ENCODE measurements around the gene DHCR24. TPM values are rescaled to one million over a fixed set of nuclear protein-coding genes. Genes with fewer than 3 reads are reported as not detected.

DHCR24 gene
- total RNA-seq, 2 experiments from 2014 or later, result 59.5 to 64.7 TPM

- H3K4me3 Mint-ChIP-seq, result no peak overlapping the region
- H3K27ac Mint-ChIP-seq, result no peak overlapping the region
- ATAC-seq (no peak), DNase-seq (no peak)
- peaks cover 44% of the 10 kb centered on the region for H3K36me3 Mint-ChIP-seq (ENCODE audit: low read depth)
- TF ChIP-seq, protein P1, sequence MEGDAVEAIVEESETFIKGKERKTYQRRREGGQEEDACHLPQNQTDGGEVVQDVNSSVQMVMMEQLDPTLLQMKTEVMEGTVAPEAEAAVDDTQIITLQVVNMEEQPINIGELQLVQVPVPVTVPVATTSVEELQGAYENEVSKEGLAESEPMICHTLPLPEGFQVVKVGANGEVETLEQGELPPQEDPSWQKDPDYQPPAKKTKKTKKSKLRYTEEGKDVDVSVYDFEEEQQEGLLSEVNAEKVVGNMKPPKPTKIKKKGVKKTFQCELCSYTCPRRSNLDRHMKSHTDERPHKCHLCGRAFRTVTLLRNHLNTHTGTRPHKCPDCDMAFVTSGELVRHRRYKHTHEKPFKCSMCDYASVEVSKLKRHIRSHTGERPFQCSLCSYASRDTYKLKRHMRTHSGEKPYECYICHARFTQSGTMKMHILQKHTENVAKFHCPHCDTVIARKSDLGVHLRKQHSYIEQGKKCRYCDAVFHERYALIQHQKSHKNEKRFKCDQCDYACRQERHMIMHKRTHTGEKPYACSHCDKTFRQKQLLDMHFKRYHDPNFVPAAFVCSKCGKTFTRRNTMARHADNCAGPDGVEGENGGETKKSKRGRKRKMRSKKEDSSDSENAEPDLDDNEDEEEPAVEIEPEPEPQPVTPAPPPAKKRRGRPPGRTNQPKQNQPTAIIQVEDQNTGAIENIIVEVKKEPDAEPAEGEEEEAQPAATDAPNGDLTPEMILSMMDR (IDR thresholded peaks at IDR 0.05), result no peak
- H3K27me3 Mint-ChIP-seq, result no peaks in the 10 kb centered on the region
- POLR2A ChIA-PET, result no interaction called here
- CTCF ChIA-PET, result no interaction called here
- H3K4me1 Mint-ChIP-seq (ENCODE audit: low read depth), result no peaks in the 10 kb centered on the region
- intact Hi-C loops (cut with micrococcal nuclease), result no loop called here
- H3K9me3 Mint-ChIP-seq, result no peaks in the 10 kb centered on the region
Measured at GRCh38 chr1:54854381-54855020, 32.5 kb downstream of the DHCR24 start.

DNA sequence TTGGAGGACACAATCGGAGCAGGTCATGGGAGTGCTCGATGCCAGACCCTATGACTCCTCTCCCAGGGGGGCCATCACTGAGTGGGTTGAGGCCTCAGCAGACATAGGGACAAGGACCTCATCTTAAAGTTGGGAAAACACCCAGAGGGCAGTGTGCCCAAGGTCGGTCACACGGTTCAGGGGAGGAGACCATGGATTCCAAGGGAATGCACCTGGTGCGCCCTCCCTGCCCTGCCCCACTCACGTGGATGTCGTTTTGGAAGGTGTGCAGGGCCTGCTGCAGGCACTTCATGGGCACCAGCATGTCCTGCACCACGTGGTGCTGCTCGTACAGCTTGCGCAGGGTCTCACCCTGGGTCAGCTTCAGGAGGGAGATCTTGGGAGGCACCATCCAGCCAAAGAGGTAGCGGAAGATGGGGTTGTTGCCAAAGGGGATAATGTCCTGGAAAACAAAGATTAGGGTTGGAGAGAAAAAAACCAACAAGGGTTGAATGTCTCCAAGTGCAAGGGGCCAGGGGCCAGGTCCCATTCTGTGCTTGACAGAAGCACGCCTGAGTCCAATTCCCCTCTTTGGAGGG, 33.1 kb downstream of the DHCR24 start:
- intact Hi-C loops (cut with micrococcal nuclease), result no loop called here
- DNase-seq (no peak), ATAC-seq (no peak)
- H3K27me3 Mint-ChIP-seq, result no peaks in the 10 kb centered on the region
- ChIA-PET POLR2A (no interaction called here), CTCF (no interaction called here)
- H3K4me1 Mint-ChIP-seq (ENCODE audit: low read depth), result no peaks in the 10 kb centered on the region
- TF ChIP-seq, protein P1 (IDR thresholded peaks at IDR 0.05), result no peak
- peaks cover 48% of the 10 kb centered on the region for H3K36me3 Mint-ChIP-seq (ENCODE audit: low read depth)
- H3K27ac Mint-ChIP-seq, result no peak overlapping the region
- no peaks in the 10 kb centered on the region for H3K9me3 Mint-ChIP-seq
- H3K4me3 Mint-ChIP-seq, result no peak overlapping the region

DNA sequence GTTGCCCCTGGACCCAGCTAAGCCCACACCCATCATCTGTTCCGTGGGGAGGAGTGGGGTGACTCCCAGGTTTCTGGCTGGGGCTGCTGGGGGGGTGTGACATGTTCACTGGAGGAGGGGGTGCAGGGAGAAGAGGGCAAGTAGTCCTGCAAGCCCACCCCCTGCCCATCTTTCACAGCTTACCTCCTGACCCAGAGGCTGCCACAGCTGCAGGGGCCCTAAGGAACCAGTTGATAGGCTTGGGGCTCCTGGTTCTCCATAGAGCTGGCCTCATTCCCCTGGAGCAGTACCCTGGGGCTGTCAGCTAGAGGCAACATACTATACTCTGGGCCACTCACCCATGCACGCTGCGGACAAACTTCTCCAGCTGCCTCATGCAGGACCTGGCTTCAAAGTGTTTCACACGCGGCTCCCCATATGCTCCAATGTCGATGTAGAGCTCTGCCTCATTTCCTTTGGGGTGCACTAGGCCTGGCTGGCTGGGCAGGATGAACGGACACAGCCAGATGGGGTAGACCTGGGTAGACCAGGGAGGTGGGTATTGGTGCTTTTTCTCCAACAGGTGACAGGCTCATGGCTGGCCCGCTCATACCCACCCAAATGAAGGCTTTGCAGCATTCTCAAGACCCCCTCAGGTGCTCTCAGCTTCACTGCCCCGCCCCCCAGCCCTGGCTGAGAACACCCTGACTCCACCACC, 33.8 kb downstream of the DHCR24 start:
- H3K36me3 Mint-ChIP-seq (ENCODE audit: low read depth), result peaks cover 53% of the 10 kb centered on the region
- H3K27ac Mint-ChIP-seq, result no peak overlapping the region

DNA sequence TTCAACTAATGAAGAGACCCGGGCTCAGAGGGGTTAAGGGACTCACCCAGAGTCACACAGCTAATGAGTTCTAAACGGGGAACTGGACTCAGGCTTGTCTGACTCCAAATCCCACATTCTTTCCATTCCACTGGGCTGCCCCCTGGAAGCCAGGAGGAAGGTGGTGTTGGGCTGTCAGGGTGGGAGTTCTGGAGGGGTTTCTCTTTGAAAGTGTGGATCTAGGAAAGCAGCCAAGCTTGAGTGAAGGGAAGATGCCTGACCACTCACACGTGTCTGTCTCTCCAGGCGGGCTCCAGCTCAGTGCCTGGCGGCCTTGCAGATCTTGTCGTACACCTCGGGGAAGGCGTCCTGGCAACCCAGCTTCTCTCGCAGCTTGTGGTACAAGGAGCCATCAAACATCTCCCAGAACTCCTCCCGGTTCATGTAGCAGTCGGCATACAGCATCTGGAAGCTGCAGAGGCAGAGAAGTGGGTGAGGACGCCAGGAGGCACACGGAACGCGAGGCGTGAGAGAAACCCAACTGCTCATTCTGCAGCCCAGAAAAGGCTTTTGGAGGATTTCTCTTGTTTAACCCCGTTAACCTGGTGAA, 35.0 kb downstream of the DHCR24 start:
- Mint-ChIP-seq H3K27ac (no peak overlapping the region), H3K4me1 (ENCODE audit: low read depth) (no peaks in the 10 kb centered on the region), H3K36me3 (ENCODE audit: low read depth) (peaks cover 54% of the 10 kb centered on the region), H3K4me3 (no peak overlapping the region), H3K9me3 (no peaks in the 10 kb centered on the region), H3K27me3 (no peaks in the 10 kb centered on the region)
- CTCF ChIA-PET, result no interaction called here
- POLR2A ChIA-PET, result interaction anchor here (0.9 kb wide), 1 partner anchor 10 kb away, joined by 3 read pairs; no protein-coding TSS in a partner anchor
- DNase-seq, result no peak
- no peak for ATAC-seq
- intact Hi-C loops (cut with micrococcal nuclease), result no loop called here
- TF ChIP-seq, protein P1 (IDR thresholded peaks at IDR 0.05), result no peak

More for the DNA sequence above, 33.8 kb downstream of the DHCR24 start:
- no peak for DNase-seq
- intact Hi-C loops (cut with micrococcal nuclease), result no loop called here
- ChIA-PET CTCF (no interaction called here), POLR2A (no interaction called here)
- no peak overlapping the region for H3K4me3 Mint-ChIP-seq
- no peaks in the 10 kb centered on the region for H3K4me1 Mint-ChIP-seq (ENCODE audit: low read depth)
- no peak for ATAC-seq
- H3K9me3 Mint-ChIP-seq, result no peaks in the 10 kb centered on the region
- TF ChIP-seq, protein P1 (IDR thresholded peaks at IDR 0.05), result no peak
- H3K27me3 Mint-ChIP-seq, result no peaks in the 10 kb centered on the region

Measured in activated CD8-positive, alpha-beta T cell treated with anti-CD3 and anti-CD28 coated beads for 36 hours (primary cell).